ENCODE data around the gene ASGR1. TPM values are rescaled to one million over a fixed set of nuclear protein-coding genes. Genes with fewer than 3 reads are reported as not detected.

Gene ASGR1
- total RNA-seq, 4 donors from 2014 or later: 0.21 to 1.5 (median 0.59) TPM; not detected in 1

- 49 to 54% methylated on average over 5 of the region's 5 CpGs for WGBS, 2 donors
These were observed 54.2 kb downstream of the ASGR1 start for GRCh38 chr17:7124923-7125322.

GRCh38 chr17:7123844-7124243 lies 55.3 kb downstream of the ASGR1 start:
- DNase-seq (ENCODE audit: low spot score in 2 of 2): no peak
- H3K27me3 ChIP-seq: peaks cover 0 to under 1% of the 10 kb centered on the region in 2 donors
- H3K27ac ChIP-seq: no peak overlapping the region

More at GRCh38 chr17:7124923-7125322, 54.2 kb downstream of the ASGR1 start:
- Histone ChIP-seq H3K4me3 (no peak overlapping the region), H3K9me3 (no peaks in the 10 kb centered on the region), H3K36me3 (no peaks in the 10 kb centered on the region), H3K4me1 (peaks cover 0 to 22% (median 1%) of the 10 kb centered on the region in 4 donors), H3K27me3 (peaks cover 0 to 11% of the 10 kb centered on the region in 2 donors), H3K27ac (no peak overlapping the region)
- TF ChIP-seq POLR2A (IDR thresholded peaks at IDR 0.05) (no peak), EP300 (IDR thresholded peaks at IDR 0.05) (no peak)
- TF ChIP-seq, protein P1, sequence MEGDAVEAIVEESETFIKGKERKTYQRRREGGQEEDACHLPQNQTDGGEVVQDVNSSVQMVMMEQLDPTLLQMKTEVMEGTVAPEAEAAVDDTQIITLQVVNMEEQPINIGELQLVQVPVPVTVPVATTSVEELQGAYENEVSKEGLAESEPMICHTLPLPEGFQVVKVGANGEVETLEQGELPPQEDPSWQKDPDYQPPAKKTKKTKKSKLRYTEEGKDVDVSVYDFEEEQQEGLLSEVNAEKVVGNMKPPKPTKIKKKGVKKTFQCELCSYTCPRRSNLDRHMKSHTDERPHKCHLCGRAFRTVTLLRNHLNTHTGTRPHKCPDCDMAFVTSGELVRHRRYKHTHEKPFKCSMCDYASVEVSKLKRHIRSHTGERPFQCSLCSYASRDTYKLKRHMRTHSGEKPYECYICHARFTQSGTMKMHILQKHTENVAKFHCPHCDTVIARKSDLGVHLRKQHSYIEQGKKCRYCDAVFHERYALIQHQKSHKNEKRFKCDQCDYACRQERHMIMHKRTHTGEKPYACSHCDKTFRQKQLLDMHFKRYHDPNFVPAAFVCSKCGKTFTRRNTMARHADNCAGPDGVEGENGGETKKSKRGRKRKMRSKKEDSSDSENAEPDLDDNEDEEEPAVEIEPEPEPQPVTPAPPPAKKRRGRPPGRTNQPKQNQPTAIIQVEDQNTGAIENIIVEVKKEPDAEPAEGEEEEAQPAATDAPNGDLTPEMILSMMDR (IDR thresholded peaks at IDR 0.05): no peak
- DNase-seq (ENCODE audit: low spot score in 2 of 2): no peak

More at GRCh38 chr17:7123844-7124243, 55.3 kb downstream of the ASGR1 start:
- Histone ChIP-seq H3K4me3 (no peak overlapping the region), H3K4me1 (peaks cover 0 to 31% (median 2%) of the 10 kb centered on the region in 4 donors), H3K36me3 (no peaks in the 10 kb centered on the region), H3K9me3 (no peaks in the 10 kb centered on the region)
- TF ChIP-seq POLR2A (IDR thresholded peaks at IDR 0.05) (no peak), EP300 (IDR thresholded peaks at IDR 0.05) (no peak)
- TF ChIP-seq, protein P1 (IDR thresholded peaks at IDR 0.05): no peak
- WGBS, 2 donors: 68 to 82% methylated on average over 3 to 4 of the region's 4 CpGs

Small RNA genes lying within 50 kb of the gene (small RNA-seq; reads per million reads assigned to genes)
- gene AC120057.4 (not detected), gene MIR324 (5.7 reads per million, percentile 85 among the genes with 10 or more reads in this experiment)

Other genes with a start within 250 kb of the ASGR1 start
- gene ALOX12, start 183.3 kb downstream of the ASGR1 start, total RNA-seq: not detected
- gene RNASEK, start 166.7 kb downstream of the ASGR1 start, total RNA-seq: 10 to 100 TPM; 17.8 to 83.4 (median 54.6) TPM
- 1 to 10 TPM; 1.9 to 8.1 (median 3.2) TPM for gene BCL6B, start 156.3 kb downstream of the ASGR1 start, total RNA-seq
- 1 to 10 TPM in 2 of 4 donors, under 1 TPM in 2; 0.22 to 1.8 (median 1.1) TPM for gene SLC16A13, start 143.4 kb downstream of the ASGR1 start, total RNA-seq
- gene SLC16A11, start 135.3 kb downstream of the ASGR1 start, total RNA-seq: under 1 TPM in 1 of 4 donors, not detected in 3; 0.78 TPM
- gene CLEC10A, start 99.1 kb downstream of the ASGR1 start, total RNA-seq: 10 to 100 TPM in 2 of 4 donors, 1 to 10 TPM in 2; 2.2 to 19.8 (median 10.3) TPM
- under 1 TPM in 1 of 4 donors, not detected in 3; 0.60 TPM for gene ASGR2, start 64.5 kb downstream of the ASGR1 start, total RNA-seq
- 10 to 100 TPM in 3 of 4 donors, 1 to 10 TPM in 1; 7.3 to 22.8 (median 16.1) TPM for gene DLG4, start 40.5 kb upstream of the ASGR1 start, total RNA-seq
- gene ACADVL, start 40.6 kb upstream of the ASGR1 start, total RNA-seq: 100 to 1,000 TPM; 565 to 850 (median 599) TPM
- gene DVL2, start 55.1 kb upstream of the ASGR1 start, total RNA-seq: 10 to 100 TPM; 41.4 to 51.2 (median 46.7) TPM
- gene PHF23, start 60.1 kb upstream of the ASGR1 start, total RNA-seq: 10 to 100 TPM; 20.3 to 29.7 (median 23.3) TPM
- 100 to 1,000 TPM; 402 to 515 (median 456) TPM for gene GABARAP, start 63.1 kb upstream of the ASGR1 start, total RNA-seq
- gene CTDNEP1, start 72.4 kb upstream of the ASGR1 start, total RNA-seq: 10 to 100 TPM; 38.5 to 82.2 (median 65.9) TPM
- gene ELP5, start 72.8 kb upstream of the ASGR1 start, total RNA-seq: 10 to 100 TPM; 21.9 to 28.7 (median 25.0) TPM
- gene CLDN7, start 83.1 kb upstream of the ASGR1 start, total RNA-seq: 1 to 10 TPM in 3 of 4 donors, not detected in 1; 2.0 to 5.9 (median 2.4) TPM
- 10 to 100 TPM in 1 of 4 donors, 1 to 10 TPM in 3; 5.2 to 20.1 (median 6.2) TPM for gene SLC2A4, start 102.3 kb upstream of the ASGR1 start, total RNA-seq
- 1 to 10 TPM in 1 of 4 donors, under 1 TPM in 3; under 0.01 to 2.1 (median 0.52) TPM for gene YBX2, start 115.3 kb upstream of the ASGR1 start, total RNA-seq
- 100 to 1,000 TPM; 106 to 278 (median 132) TPM for gene EIF5A, start 128.3 kb upstream of the ASGR1 start, total RNA-seq
- 100 to 1,000 TPM in 1 of 4 donors, 10 to 100 TPM in 3; 36.1 to 108 (median 57.3) TPM for gene GPS2, start 136.0 kb upstream of the ASGR1 start, total RNA-seq
- gene NEURL4, start 150.0 kb upstream of the ASGR1 start, total RNA-seq: 10 to 100 TPM; 16.2 to 40.2 (median 27.5) TPM
- gene ACAP1, start 157.2 kb upstream of the ASGR1 start, total RNA-seq: 10 to 100 TPM in 3 of 4 donors, 1 to 10 TPM in 1; 8.1 to 33.1 (median 11.2) TPM
- 10 to 100 TPM; 25.3 to 35.4 (median 28.7) TPM for gene KCTD11, start 172.8 kb upstream of the ASGR1 start, total RNA-seq
- not detected for gene TMEM95, start 175.8 kb upstream of the ASGR1 start, total RNA-seq
- 1 to 10 TPM; 2.4 to 9.8 (median 6.0) TPM for gene TNK1, start 201.7 kb upstream of the ASGR1 start, total RNA-seq
- gene PLSCR3, start 215.2 kb upstream of the ASGR1 start, total RNA-seq: 10 to 100 TPM; 28.7 to 55.5 (median 42.9) TPM
- gene TMEM256, start 224.7 kb upstream of the ASGR1 start, total RNA-seq: 100 to 1,000 TPM in 2 of 4 donors, 10 to 100 TPM in 2; 88.3 to 121 (median 103) TPM
- 10 to 100 TPM; 14.4 to 32.4 (median 23.9) TPM for gene NLGN2, start 228.5 kb upstream of the ASGR1 start, total RNA-seq
- not detected for gene SPEM1, start 241.0 kb upstream of the ASGR1 start, total RNA-seq
- gene SPEM2, start 246.2 kb upstream of the ASGR1 start, total RNA-seq: not detected
- not detected for gene SPEM3, start 249.5 kb upstream of the ASGR1 start, total RNA-seq